ENCODE data around the gene HACD3. TPM values are rescaled to one million over a fixed set of nuclear protein-coding genes. Genes with fewer than 3 reads are reported as not detected.

Gene HACD3
- polyA plus RNA-seq, 4 donors, result 139 to 184 (median 164) TPM

Other genes starting within 250 kb of the HACD3 start
- gene PARP16, start 243.6 kb upstream of the HACD3 start, polyA plus RNA-seq (ENCODE audit: insufficient read length in 4 of 4), result 10 to 100 TPM; 16.4 to 18.3 (median 17.7) TPM
- not detected for gene RNU5A-1, start 234.4 kb upstream of the HACD3 start, polyA plus RNA-seq (ENCODE audit: insufficient read length in 4 of 4)
- gene RNU5B-1, start 225.8 kb upstream of the HACD3 start, polyA plus RNA-seq (ENCODE audit: insufficient read length in 4 of 4), result not detected
- 10 to 100 TPM in 1 of 4 donors, 1 to 10 TPM in 3; 7.9 to 12.8 (median 8.7) TPM for gene IGDCC3, start 152.5 kb upstream of the HACD3 start, polyA plus RNA-seq (ENCODE audit: insufficient read length in 4 of 4)
- 10 to 100 TPM; 11.8 to 14.5 (median 12.8) TPM for gene IGDCC4, start 107.5 kb upstream of the HACD3 start, polyA plus RNA-seq (ENCODE audit: insufficient read length in 4 of 4)
- 10 to 100 TPM; 24.6 to 33.0 (median 28.3) TPM for gene DPP8, start 12.8 kb upstream of the HACD3 start, polyA plus RNA-seq (ENCODE audit: insufficient read length in 4 of 4)
- gene INTS14, start 80.7 kb downstream of the HACD3 start, polyA plus RNA-seq (ENCODE audit: insufficient read length in 4 of 4), result 10 to 100 TPM; 45.4 to 53.7 (median 50.8) TPM
- 10 to 100 TPM; 18.5 to 26.0 (median 23.6) TPM for gene SLC24A1, start 91.5 kb downstream of the HACD3 start, polyA plus RNA-seq (ENCODE audit: insufficient read length in 4 of 4)